HepG2 (cell line): ENCODE data around the gene ZMAT2. TPM values are rescaled to one million over a fixed set of nuclear protein-coding genes. Genes with fewer than 3 reads are reported as not detected.

ENCODE experiments used
- BCL6 ChIP-seq: IDR thresholded peaks from 2 replicates; pipeline ENCODE4 v1.6.1; 2016; ENCODE audit warnings: missing genetic modification reagents, missing compliant biosample characterization
- ELF1 ChIP-seq: sonication (generic); formaldehyde crosslinking; IDR thresholded peaks from 2 replicates; pipeline ENCODE4 v1.4.0; 2020; ENCODE audit warnings: missing genetic modification reagents
- KAT2B ChIP-seq: fragments of 150-350 bp; IDR thresholded peaks from 2 replicates; pipeline ENCODE4 v1.6.1; 2014; ENCODE audit warnings: low read depth, low read length, borderline replicate concordance
- KDM5A ChIP-seq: fragments of 200-600 bp; sonication (generic); IDR thresholded peaks from 2 replicates; pipeline ENCODE4 v1.7.0; 2018; ENCODE audit warnings: antibody characterized with exemption, mild to moderate bottlenecking, low read length, borderline replicate concordance
- MEIS1 ChIP-seq: sonication (generic); formaldehyde crosslinking; IDR thresholded peaks from 2 replicates; pipeline ENCODE4 v1.9.0; 2021; ENCODE audit warnings: mild to moderate bottlenecking, missing genetic modification reagents, moderate library complexity, borderline replicate concordance
- MIER3 ChIP-seq: IDR thresholded peaks from 2 replicates; pipeline ENCODE4 v1.6.1; 2016; ENCODE audit warnings: missing compliant biosample characterization, borderline replicate concordance
- NAIF1 ChIP-seq: sonication (generic); formaldehyde crosslinking; IDR thresholded peaks from 2 replicates; pipeline ENCODE4 v1.5.0; 2020; ENCODE audit warnings: mild to moderate bottlenecking, missing genetic modification reagents, borderline replicate concordance
- PPARG ChIP-seq: conservative IDR thresholded peaks from 2 replicates; pipeline ENCODE4 v1.6.1; 2016; ENCODE audit warnings: missing biosample characterization, missing genetic modification reagents
- SMARCC2 ChIP-seq: fragments of 450-650 bp; IDR thresholded peaks from 2 replicates; pipeline ENCODE4 v1.6.1; 2017; ENCODE audit warnings: antibody characterized with exemption, mild to moderate bottlenecking
- SMC3 ChIP-seq: IDR thresholded peaks from 2 replicates; pipeline ENCODE4 v1.6.1; 2011; ENCODE audit warnings: low read length, improper control_type of control experiment
- SOX13 ChIP-seq, 3 experiments: fragments of 450-650 bp in 1 of 3; sonication (generic) in 1 of 3; formaldehyde crosslinking in 1 of 3; IDR thresholded peaks in 2 of 3; conservative IDR thresholded peaks in 1 of 3; 2 replicates each; pipeline versions ENCODE4 v1.5.0 to v1.6.1; 2016 to 2020; ENCODE audit warnings: antibody characterized with exemption in 1 of 3, mild to moderate bottlenecking in 1 of 3, missing compliant biosample characterization in 1 of 3, missing genetic modification reagents in 1 of 3, moderate library complexity in 1 of 3
- SP1 ChIP-seq, 2 experiments: fragments of 450-650 bp in 1 of 2; sonication (generic) in 1 of 2; formaldehyde crosslinking in 1 of 2; IDR thresholded peaks; 2 replicates each; pipeline versions ENCODE4 v1.4.0 to v1.6.1; 2016 to 2020; ENCODE audit warnings: missing genetic modification reagents in 1 of 2
- SRSF4 ChIP-seq: fragments of 200-400 bp; formaldehyde crosslinking; IDR thresholded peaks from one replicate; pipeline ENCODE4 v1.6.1; 2018; ENCODE audit warnings: mild to moderate bottlenecking, low read depth, low read length, moderate library complexity; ENCODE audit not compliant: poor library complexity, severe bottlenecking
- ZGPAT ChIP-seq: IDR thresholded peaks from 2 replicates; pipeline ENCODE4 v1.6.1; 2016; ENCODE audit warnings: mild to moderate bottlenecking
- ZNF225 ChIP-seq: sonication (generic); formaldehyde crosslinking; IDR thresholded peaks from 2 replicates; pipeline ENCODE4 v1.4.0; 2020; ENCODE audit warnings: mild to moderate bottlenecking, missing genetic modification reagents
- ZNF337 ChIP-seq: sonication (generic); formaldehyde crosslinking; IDR thresholded peaks from 2 replicates; pipeline ENCODE4 v1.5.1; 2020; ENCODE audit warnings: missing genetic modification reagents, low read depth, mild to moderate bottlenecking, borderline replicate concordance
- ZNF800 ChIP-seq: sonication (generic); formaldehyde crosslinking; IDR thresholded peaks from 2 replicates; pipeline ENCODE4 v1.4.0; 2020; ENCODE audit warnings: missing genetic modification reagents
- ZNF83 ChIP-seq: sonication (generic); formaldehyde crosslinking; IDR thresholded peaks from 2 replicates; pipeline ENCODE4 v1.4.0; 2020; ENCODE audit warnings: missing genetic modification reagents, mild to moderate bottlenecking, borderline replicate concordance
- ZNF878 ChIP-seq: sonication (generic); formaldehyde crosslinking; IDR thresholded peaks from 2 replicates; pipeline ENCODE4 v1.8.1; 2023; ENCODE audit warnings: mild to moderate bottlenecking, missing genetic modification reagents, moderate library complexity
- polyA plus RNA-seq, 8 experiments: library from polyadenylated mRNA; depleted of rRNA in 3 of 8; stranded (reverse) in 7 of 8; unstranded in 1 of 8; fragments of >200 nt; fragmentation: Illumina TruSeq in 4 of 8; extraction: Trizol in 4 of 8; gene quantifications; 2 replicates each; pipeline versions ENCODE4 v1.2.1 to v1.2.3, GENCODE V29; 2011 to 2016; ENCODE audit warnings: low read depth in 4 of 8, missing spikeins in 1 of 8, mixed read lengths in 1 of 8; ENCODE audit not compliant: insufficient read depth in 1 of 8
- total RNA-seq, 5 experiments: library from RNA; depleted of rRNA; stranded (reverse); fragments of >200 nt; fragmentation: Illumina TruSeq; extraction: Trizol; gene quantifications; 2 replicates each; pipeline ENCODE4 v1.2.3, GENCODE V29; 2016; ENCODE audit warnings: low read depth in 1 of 5
- TF ChIP-seq, protein P1 (sequence below): sonication (generic); formaldehyde crosslinking; conservative IDR thresholded peaks from 2 replicates; pipeline ENCODE4 v1.4.0; 2020; ENCODE audit warnings: missing genetic modification reagents

The ZMAT2 gene
- total and polyA plus RNA-seq, 2 of the 13 experiments (the other 11 are each of a cell fraction or from before 2014, with no cell fraction given): 35.4 to 92.8 TPM

DNA sequence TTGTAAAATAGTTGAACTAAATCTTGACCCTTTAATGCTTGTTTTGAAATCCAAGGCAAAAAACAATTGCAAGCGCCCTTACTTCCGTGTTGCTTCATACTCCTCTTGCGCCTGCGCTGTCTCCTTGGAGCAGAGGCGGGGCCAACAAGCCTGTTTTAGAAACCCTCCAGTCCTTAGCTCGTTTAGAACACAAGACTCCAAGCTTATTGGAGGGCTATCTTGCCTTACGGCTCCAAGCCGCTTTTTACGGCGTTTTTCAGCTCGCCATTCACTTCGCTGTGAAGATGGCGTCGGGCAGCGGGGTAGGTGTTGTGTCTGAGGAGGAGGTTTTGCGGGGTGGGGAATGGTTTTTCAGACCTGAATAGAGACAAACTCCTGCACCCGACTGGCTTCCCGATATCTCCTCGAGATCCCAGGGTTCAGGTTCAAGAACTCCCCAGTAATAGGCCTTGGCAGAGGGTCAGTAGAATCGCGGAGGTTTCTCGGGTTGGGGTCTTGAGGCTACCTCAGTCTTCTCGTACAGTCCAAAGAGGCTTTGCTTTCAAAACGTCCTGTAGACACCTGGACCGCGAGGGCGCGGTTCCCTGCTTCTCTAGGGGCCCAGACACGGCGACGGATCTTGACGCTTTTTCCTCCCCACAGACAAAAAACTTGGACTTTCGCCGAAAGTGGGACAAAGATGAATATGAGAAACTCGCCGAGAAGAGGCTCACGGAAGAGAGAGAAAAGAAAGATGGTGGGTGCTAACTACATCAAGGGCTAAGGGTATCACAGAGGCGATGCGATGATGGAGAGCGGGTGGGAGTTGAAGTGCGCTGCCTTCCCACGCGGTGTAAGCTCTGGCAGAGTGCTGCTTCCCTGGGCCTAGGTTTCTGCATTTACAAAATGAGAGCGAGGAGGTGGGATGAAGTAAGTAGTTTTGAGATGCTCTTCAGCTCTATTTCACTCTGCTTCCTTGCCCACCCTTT, at the start of gene ZMAT2 (continued):
- TF ChIP-seq SRSF4 (no peak), ZNF83 (CRISPR knock-in tag) (no peak), BCL6 (CRISPR knock-in tag) (no peak; the same call in 1 of the 2 replicates), SMC3 (no peak), ZNF337 (CRISPR knock-in tag) (0 out of 2 replicates have a peak, but pooled peaks have one; percentile 66), PPARG (CRISPR knock-in tag) (peak; percentile 56), KAT2B (no peak), MEIS1 (CRISPR knock-in tag) (no peak), ZNF800 (CRISPR knock-in tag) (no peak), NAIF1 (CRISPR knock-in tag) (peak; percentile 44; the same call in 1 of the 2 replicates), ZNF878 (CRISPR knock-in tag) (peak; percentile 38; the same call in 1 of the 2 replicates), ZGPAT (peak; percentile 80), ZNF225 (no peak), ELF1 (CRISPR knock-in tag) (peak; percentile 98), MIER3 (CRISPR knock-in tag) (peak; percentile 71; the same call in 1 of the 2 replicates), SOX13 (IDR thresholded peaks at IDR 0.05) (no peak), SOX13 (CRISPR knock-in tag; conservative IDR thresholded peaks at IDR 0.05 in 1 of 2, IDR thresholded peaks at IDR 0.05 in 1 of 2) (peak in 1 of 2 experiments; percentile 17; a peak in 1 of 4 replicates), SP1 (IDR thresholded peaks at IDR 0.05) (no peak), SP1 (CRISPR knock-in tag; IDR thresholded peaks at IDR 0.05) (peak; percentile 56; the same call in 1 of the 2 replicates), KDM5A (peak; percentile 98), SMARCC2 (no peak)
- TF ChIP-seq, protein P1, sequence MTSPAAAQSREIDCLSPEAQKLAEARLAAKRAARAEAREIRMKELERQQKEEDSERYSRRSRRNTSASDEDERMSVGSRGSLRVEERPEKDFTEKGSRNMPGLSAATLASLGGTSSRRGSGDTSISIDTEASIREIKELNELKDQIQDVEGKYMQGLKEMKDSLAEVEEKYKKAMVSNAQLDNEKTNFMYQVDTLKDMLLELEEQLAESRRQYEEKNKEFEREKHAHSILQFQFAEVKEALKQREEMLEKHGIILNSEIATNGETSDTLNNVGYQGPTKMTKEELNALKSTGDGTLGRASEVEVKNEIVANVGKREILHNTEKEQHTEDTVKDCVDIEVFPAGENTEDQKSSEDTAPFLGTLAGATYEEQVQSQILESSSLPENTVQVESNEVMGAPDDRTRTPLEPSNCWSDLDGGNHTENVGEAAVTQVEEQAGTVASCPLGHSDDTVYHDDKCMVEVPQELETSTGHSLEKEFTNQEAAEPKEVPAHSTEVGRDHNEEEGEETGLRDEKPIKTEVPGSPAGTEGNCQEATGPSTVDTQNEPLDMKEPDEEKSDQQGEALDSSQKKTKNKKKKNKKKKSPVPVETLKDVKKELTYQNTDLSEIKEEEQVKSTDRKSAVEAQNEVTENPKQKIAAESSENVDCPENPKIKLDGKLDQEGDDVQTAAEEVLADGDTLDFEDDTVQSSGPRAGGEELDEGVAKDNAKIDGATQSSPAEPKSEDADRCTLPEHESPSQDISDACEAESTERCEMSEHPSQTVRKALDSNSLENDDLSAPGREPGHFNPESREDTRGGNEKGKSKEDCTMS (CRISPR knock-in tag): no peak
